Measurements from ENCODE around the gene TBC1D20. TPM values are rescaled to one million over a fixed set of nuclear protein-coding genes. Genes with fewer than 3 reads are reported as not detected.

Gene TBC1D20
- total and polyA plus RNA-seq, 7 experiments from 2014 or later: 19.9 to 45.7 (median 26.6) TPM

GRCh38 chr20:444117-444516 is 18.2 kb downstream of the TBC1D20 start:
- DNase-seq (no peak), ATAC-seq (no peak)
- peaks cover 17 to 31% (median 20%) of the 10 kb centered on the region in 7 donors for H3K4me1 Mint-ChIP-seq
- POLR2A ChIA-PET: no interaction called here
- intact Hi-C loops (cut with micrococcal nuclease): no loop called here
- H3K36me3 Mint-ChIP-seq: peaks cover 13 to 57% (median 31%) of the 10 kb centered on the region in 5 donors
- CTCF ChIA-PET: no interaction called here
- H3K27me3 Mint-ChIP-seq: no peaks in the 10 kb centered on the region
- Histone ChIP-seq H3K4me1 (ENCODE audit: control insufficient read depth in 2 of 2, insufficient read depth in 2 of 2, low read length in 2 of 2) (peaks cover 10 to 11% of the 10 kb centered on the region in 2 donors), H3K9me3 (ENCODE audit: control insufficient read depth in 2 of 3, low read length in 3 of 3) (no peaks in the 10 kb centered on the region), H3K4me3 (ENCODE audit: low read length) (no peak overlapping the region), H3K36me3 (ENCODE audit: control insufficient read depth in 2 of 3, insufficient read depth in 3 of 3, low read length in 3 of 3) (peaks cover 0 to 70% (median 12%) of the 10 kb centered on the region in 3 experiments), H3K27ac (ENCODE audit: low read depth, low read length) (no peak overlapping the region), H3K27me3 (ENCODE audit: control insufficient read depth in 2 of 2, insufficient read depth in 2 of 2, low read length in 2 of 2) (no peaks in the 10 kb centered on the region)
- H3K27ac Mint-ChIP-seq: peak overlapping the region in 1 of 9 donors; percentile 61
- H3K9me3 Mint-ChIP-seq: no peaks in the 10 kb centered on the region
- no peak overlapping the region for H3K4me3 Mint-ChIP-seq

DNA sequence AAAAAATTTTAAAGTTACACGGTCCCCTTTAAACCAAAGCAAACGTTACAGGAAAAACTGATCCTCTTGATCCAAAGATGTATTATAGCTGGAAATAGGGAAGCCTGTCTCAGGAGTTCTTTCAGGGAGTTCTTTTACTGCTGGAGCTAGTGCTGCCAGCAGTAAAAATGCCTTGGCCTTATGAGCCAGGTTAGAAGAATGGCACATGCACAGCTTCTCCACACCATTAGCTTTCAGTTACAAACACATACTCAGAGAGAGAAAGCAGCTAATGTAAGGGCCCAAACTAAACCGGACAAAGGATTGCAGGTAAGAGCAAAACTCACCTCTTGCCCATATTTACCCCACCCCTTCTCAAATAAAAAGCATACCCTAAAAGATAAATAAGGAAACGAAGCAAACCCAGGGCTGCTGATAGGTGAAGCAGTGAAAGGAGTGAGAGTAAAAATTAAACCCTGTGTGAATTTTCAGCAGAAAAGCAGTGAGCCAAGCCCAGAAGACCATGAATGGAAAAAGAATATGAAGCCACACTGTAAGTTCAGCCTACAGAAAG is 19.0 kb downstream of the TBC1D20 start:
- POLR2A ChIA-PET: no interaction called here

GRCh38 chr20:440636-441035 is 21.7 kb downstream of the TBC1D20 start:
- peaks cover 29 to 30% of the 10 kb centered on the region in 2 donors for H3K4me1 ChIP-seq (ENCODE audit: control insufficient read depth in 2 of 2, insufficient read depth in 2 of 2, low read length in 2 of 2)
- Mint-ChIP-seq H3K4me1 (peaks cover 36 to 57% (median 51%) of the 10 kb centered on the region in 7 donors), H3K27ac (no peak overlapping the region), H3K9me3 (no peaks in the 10 kb centered on the region), H3K4me3 (peak overlapping the region in 2 of 10 donors; percentile 77 to 97), H3K36me3 (peaks cover 13 to 66% (median 38%) of the 10 kb centered on the region in 5 donors), H3K27me3 (no peaks in the 10 kb centered on the region)
- peaks cover 0 to 68% (median 12%) of the 10 kb centered on the region in 3 experiments for H3K36me3 ChIP-seq (ENCODE audit: control insufficient read depth in 2 of 3, insufficient read depth in 3 of 3, low read length in 3 of 3)
- POLR2A ChIA-PET: interaction anchor here (0.6 to 1.0 kb wide), 2 partner anchors 14 to 17 kb away, joined by 4 read pairs; no protein-coding TSS in a partner anchor
- H3K27ac ChIP-seq (ENCODE audit: low read depth, low read length): no peak overlapping the region
- H3K4me3 ChIP-seq (ENCODE audit: low read length): no peak overlapping the region
- ATAC-seq: no peak
- CTCF ChIA-PET: no interaction called here
- no peaks in the 10 kb centered on the region for H3K9me3 ChIP-seq (ENCODE audit: control insufficient read depth in 2 of 3, low read length in 3 of 3)
- intact Hi-C loops (cut with micrococcal nuclease): no loop called here
- no peaks in the 10 kb centered on the region for H3K27me3 ChIP-seq (ENCODE audit: control insufficient read depth in 2 of 2, insufficient read depth in 2 of 2, low read length in 2 of 2)
- no peak for DNase-seq

More for the DNA sequence above, 19.0 kb downstream of the TBC1D20 start:
- Mint-ChIP-seq H3K9me3 (no peaks in the 10 kb centered on the region), H3K27me3 (no peaks in the 10 kb centered on the region), H3K4me1 (peaks cover 25 to 39% (median 28%) of the 10 kb centered on the region in 7 donors), H3K27ac (no peak overlapping the region), H3K4me3 (no peak overlapping the region), H3K36me3 (peaks cover 13 to 57% (median 31%) of the 10 kb centered on the region in 5 donors)
- peaks cover 17 to 18% of the 10 kb centered on the region in 2 donors for H3K4me1 ChIP-seq (ENCODE audit: control insufficient read depth in 2 of 2, insufficient read depth in 2 of 2, low read length in 2 of 2)
- H3K27me3 ChIP-seq (ENCODE audit: control insufficient read depth in 2 of 2, insufficient read depth in 2 of 2, low read length in 2 of 2): no peaks in the 10 kb centered on the region
- no peak overlapping the region for H3K4me3 ChIP-seq (ENCODE audit: low read length)
- intact Hi-C loops (cut with micrococcal nuclease): no loop called here
- H3K27ac ChIP-seq (ENCODE audit: low read depth, low read length): no peak overlapping the region
- DNase-seq (no peak), ATAC-seq (no peak)
- CTCF ChIA-PET: no interaction called here
- H3K9me3 ChIP-seq (ENCODE audit: control insufficient read depth in 2 of 3, low read length in 3 of 3): no peaks in the 10 kb centered on the region
- H3K36me3 ChIP-seq (ENCODE audit: control insufficient read depth in 2 of 3, insufficient read depth in 3 of 3, low read length in 3 of 3): peaks cover 0 to 70% (median 12%) of the 10 kb centered on the region in 3 experiments

GRCh38 chr20:440148-440547 is 22.2 kb downstream of the TBC1D20 start:
- Histone ChIP-seq H3K9me3 (ENCODE audit: control insufficient read depth in 2 of 3, low read length in 3 of 3) (no peaks in the 10 kb centered on the region), H3K27me3 (ENCODE audit: control insufficient read depth in 2 of 2, insufficient read depth in 2 of 2, low read length in 2 of 2) (no peaks in the 10 kb centered on the region), H3K27ac (ENCODE audit: low read depth, low read length) (no peak overlapping the region), H3K4me1 (ENCODE audit: control insufficient read depth in 2 of 2, insufficient read depth in 2 of 2, low read length in 2 of 2) (peaks cover 29 to 30% of the 10 kb centered on the region in 2 donors), H3K36me3 (ENCODE audit: control insufficient read depth in 2 of 3, insufficient read depth in 3 of 3, low read length in 3 of 3) (peaks cover 0 to 68% (median 11%) of the 10 kb centered on the region in 3 experiments), H3K4me3 (ENCODE audit: low read length) (no peak overlapping the region)
- peak overlapping the region in 2 of 9 donors; percentile 79 to 82 for H3K27ac Mint-ChIP-seq
- POLR2A ChIA-PET: interaction anchor here (0.6 to 1.0 kb wide), 2 partner anchors 13 to 18 kb away, joined by 4 read pairs; no protein-coding TSS in a partner anchor
- H3K27me3 Mint-ChIP-seq: no peaks in the 10 kb centered on the region
- CTCF ChIA-PET: no interaction called here
- no peak for ATAC-seq
- H3K4me1 Mint-ChIP-seq: peaks cover 41 to 60% (median 56%) of the 10 kb centered on the region in 7 donors
- DNase-seq: no peak
- intact Hi-C loops (cut with micrococcal nuclease): no loop called here
- peak overlapping the region in 5 of 10 donors; percentile 42 to 97 (median 77) for H3K4me3 Mint-ChIP-seq
- H3K36me3 Mint-ChIP-seq: peaks cover 12 to 67% (median 41%) of the 10 kb centered on the region in 5 donors
- no peaks in the 10 kb centered on the region for H3K9me3 Mint-ChIP-seq

- H3K9me3 Mint-ChIP-seq: no peaks in the 10 kb centered on the region
- no peaks in the 10 kb centered on the region for H3K27me3 Mint-ChIP-seq
- Histone ChIP-seq H3K27me3 (ENCODE audit: control insufficient read depth in 2 of 2, insufficient read depth in 2 of 2, low read length in 2 of 2) (no peaks in the 10 kb centered on the region), H3K9me3 (ENCODE audit: control insufficient read depth in 2 of 3, low read length in 3 of 3) (no peaks in the 10 kb centered on the region), H3K4me1 (ENCODE audit: control insufficient read depth in 2 of 2, insufficient read depth in 2 of 2, low read length in 2 of 2) (peaks cover 38 to 42% of the 10 kb centered on the region in 2 donors), H3K36me3 (ENCODE audit: control insufficient read depth in 2 of 3, insufficient read depth in 3 of 3, low read length in 3 of 3) (peaks cover 0 to 64% (median 7%) of the 10 kb centered on the region in 3 experiments), H3K4me3 (ENCODE audit: low read length) (peak overlapping the region; percentile 45), H3K27ac (ENCODE audit: low read depth, low read length) (peak overlapping the region; percentile 39)
- H3K27ac Mint-ChIP-seq: peak overlapping the region; percentile 10 to 90 (median 79)
- ChIA-PET POLR2A (interaction anchor here (0.5 to 3.5 kb wide), 8 partner anchors 12 to 45 kb away, joined by 3 to 16 read pairs (median 4); partner anchors contain the start of gene TBC1D20), CTCF (interaction anchor here (0.7 to 2.0 kb wide), 3 partner anchors 17 to 39 kb away, joined by 3 to 5 read pairs (median 3); no protein-coding TSS in a partner anchor)
- H3K4me3 Mint-ChIP-seq: peak overlapping the region; percentile 76 to 97 (median 82)
- intact Hi-C loops (cut with micrococcal nuclease): loop anchor here (1.0 to 2.0 kb wide), 5 partner anchors 23 to 84 kb away; partner anchors contain the start of gene TBC1D20 (in 2 of the 2)
- ATAC-seq: peak; percentile 91
- peak; percentile 29 to 72 (median 60) for DNase-seq
- H3K4me1 Mint-ChIP-seq: peaks cover 51 to 72% (median 68%) of the 10 kb centered on the region in 7 donors
- peaks cover 6 to 57% (median 41%) of the 10 kb centered on the region in 5 donors for H3K36me3 Mint-ChIP-seq
These were observed 23.5 kb downstream of the TBC1D20 start for GRCh38 chr20:438571-439469.

DNA sequence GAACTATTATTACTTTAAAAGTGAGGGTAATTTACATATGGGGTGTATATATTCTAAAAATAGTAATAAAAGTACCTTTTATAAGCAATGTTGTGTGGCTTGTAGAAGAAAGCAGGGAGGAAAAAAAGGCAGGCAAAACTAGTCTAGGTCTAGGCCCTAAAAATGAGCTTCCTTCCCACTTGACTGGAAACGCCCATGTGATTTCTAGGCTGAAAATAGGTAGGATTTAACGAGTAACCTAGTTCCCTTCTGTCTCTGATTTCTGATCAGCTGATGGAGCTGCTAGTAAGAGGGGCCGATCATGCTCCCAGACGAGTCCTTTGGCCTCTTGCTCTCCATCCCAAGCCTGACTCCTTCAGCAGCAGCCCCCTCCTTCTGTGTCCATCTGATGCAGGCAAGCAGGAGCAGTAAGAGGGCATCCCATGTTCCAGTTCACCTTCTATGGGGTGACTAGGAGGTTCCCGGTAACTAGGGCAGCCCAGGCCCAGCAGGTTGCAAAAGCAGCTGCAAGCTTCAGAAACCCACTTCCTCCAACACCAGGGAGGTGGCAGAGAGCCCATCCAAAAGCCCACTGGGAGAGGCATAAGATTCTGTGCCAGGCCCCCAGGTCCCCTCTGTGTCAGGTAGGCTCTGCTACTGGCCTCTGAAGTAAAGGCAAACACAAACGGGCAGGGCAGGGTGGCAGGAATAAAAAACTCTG is 24.4 kb downstream of the TBC1D20 start:
- intact Hi-C loops (cut with micrococcal nuclease): loop anchor here (1.0 to 2.0 kb wide), 5 partner anchors 24 to 83 kb away; partner anchors contain the start of gene TBC1D20 (in 2 of the 2)
- Histone ChIP-seq H3K9me3 (ENCODE audit: control insufficient read depth in 2 of 3, low read length in 3 of 3) (no peaks in the 10 kb centered on the region), H3K4me1 (ENCODE audit: control insufficient read depth in 2 of 2, insufficient read depth in 2 of 2, low read length in 2 of 2) (peaks cover 46 to 50% of the 10 kb centered on the region in 2 donors), H3K27ac (ENCODE audit: low read depth, low read length) (no peak overlapping the region), H3K36me3 (ENCODE audit: control insufficient read depth in 2 of 3, insufficient read depth in 3 of 3, low read length in 3 of 3) (peaks cover 0 to 56% (median 7%) of the 10 kb centered on the region in 3 experiments), H3K4me3 (ENCODE audit: low read length) (peak overlapping the region; percentile 45), H3K27me3 (ENCODE audit: control insufficient read depth in 2 of 2, insufficient read depth in 2 of 2, low read length in 2 of 2) (no peaks in the 10 kb centered on the region)
- peaks cover 6 to 53% (median 36%) of the 10 kb centered on the region in 5 donors for H3K36me3 Mint-ChIP-seq
- peak overlapping the region in 6 of 9 donors; percentile 27 to 81 (median 54) for H3K27ac Mint-ChIP-seq
- H3K9me3 Mint-ChIP-seq: no peaks in the 10 kb centered on the region
- peak in 2 of 9 donors; percentile 14 for DNase-seq
- H3K27me3 Mint-ChIP-seq: no peaks in the 10 kb centered on the region
- POLR2A ChIA-PET: interaction anchor here (0.6 to 3.5 kb wide), 7 partner anchors 11 to 58 kb away, joined by 3 to 16 read pairs (median 4); partner anchors contain the start of genes TBC1D20 and TRIB3
- ATAC-seq: no peak
- H3K4me1 Mint-ChIP-seq: peaks cover 55 to 79% (median 75%) of the 10 kb centered on the region in 7 donors
- peak overlapping the region; percentile 76 to 97 (median 82) for H3K4me3 Mint-ChIP-seq
- CTCF ChIA-PET: interaction anchor here (0.8 to 2.0 kb wide), 4 partner anchors 30 to 55 kb away, joined by 3 to 5 read pairs (median 4); no protein-coding TSS in a partner anchor
